ENCODE measurements around the gene HOXD3. TPM values are rescaled to one million over a fixed set of nuclear protein-coding genes. Genes with fewer than 3 reads are reported as not detected.

Gene HOXD3
- polyA plus RNA-seq, 1 of the 3 experiments (the other 2 are of a cell fraction), result 0.81 TPM

GRCh38 chr2:176124947-176125771, 31.9 kb upstream of the HOXD3 start:
- no peak for DNase-seq
- no peak for TF ChIP-seq TEAD4 (IDR thresholded peaks at IDR 0.05; ENCODE audit: borderline replicate concordance, insufficient read depth)
- no peak for TF ChIP-seq SIN3A (IDR thresholded peaks at IDR 0.05; ENCODE audit: borderline replicate concordance, low read depth, low read length)
- TF ChIP-seq MXI1 (IDR thresholded peaks at IDR 0.05; ENCODE audit: low read depth, low read length), result no peak
- no peaks in the 10 kb centered on the region for H3K9me2 ChIP-seq
- no peak overlapping the region for H3K9ac ChIP-seq
- POLR2A ChIA-PET, result interaction anchor here (0.6 to 4.1 kb wide), 2 partner anchors 513 to 831 kb away, joined by 3 to 19 read pairs; no protein-coding TSS in a partner anchor
- no peaks in the 10 kb centered on the region for H4K20me1 ChIP-seq (ENCODE audit: insufficient read depth)
- H2AFZ ChIP-seq (ENCODE audit: low read depth), result no peak overlapping the region
- WGBS (ENCODE audit: low lambda C conversion rate), result 94% methylated on average over 7 of the region's 9 CpGs
- peaks cover 3% of the 10 kb centered on the region for H3F3A ChIP-seq (replicated peaks; ENCODE audit: insufficient read depth)
- H3K79me2 ChIP-seq (ENCODE audit: insufficient read depth), result no peaks in the 10 kb centered on the region
- no peak overlapping the region for H3K4me3 ChIP-seq (ENCODE audit: low read depth in 2 of 2, low read length in 1 of 2)
- H3K36me3 ChIP-seq (replicated peaks in 1 of 2; ENCODE audit: control insufficient read depth in 1 of 2, insufficient read depth in 2 of 2, low read length in 1 of 2), result no peaks in the 10 kb centered on the region
- H3K4me2 ChIP-seq, result no peak overlapping the region
- peaks cover 4 to 21% of the 10 kb centered on the region in 2 experiments; a peak in 3 of 4 replicates for H3K4me1 ChIP-seq (ENCODE audit: control insufficient read depth in 1 of 2, insufficient read depth in 2 of 2, low read depth in 1 of 2, low read length in 1 of 2)
- CTCF ChIA-PET, result interaction anchor here (2.0 to 26.1 kb wide), 9 partner anchors 11 to 1036 kb away, joined by 5 to 1047 read pairs (median 83); partner anchors contain the start of gene HOXD10
- H3K27ac ChIP-seq (ENCODE audit: low read depth in 2 of 2, low read length in 1 of 2), result no peak overlapping the region
- no peaks in the 10 kb centered on the region for H3K9me3 ChIP-seq
- no peaks in the 10 kb centered on the region; the same call in 1 of the 2 replicates for H3K27me3 ChIP-seq (ENCODE audit: insufficient read depth)

- Histone ChIP-seq H3K9me2 (no peaks in the 10 kb centered on the region), H3K27ac (ENCODE audit: low read depth in 2 of 2, low read length in 1 of 2) (no peak overlapping the region), H3K27me3 (ENCODE audit: insufficient read depth) (no peaks in the 10 kb centered on the region; the same call in 1 of the 2 replicates), H3K4me3 (ENCODE audit: low read depth in 2 of 2, low read length in 1 of 2) (no peak overlapping the region), H3K9me3 (no peaks in the 10 kb centered on the region), H3K9ac (no peak overlapping the region), H4K20me1 (ENCODE audit: insufficient read depth) (no peaks in the 10 kb centered on the region), H3K4me2 (no peak overlapping the region), H3K79me2 (ENCODE audit: insufficient read depth) (no peaks in the 10 kb centered on the region), H2AFZ (ENCODE audit: low read depth) (no peak overlapping the region), H3K36me3 (replicated peaks in 1 of 2; ENCODE audit: control insufficient read depth in 1 of 2, insufficient read depth in 2 of 2, low read length in 1 of 2) (no peaks in the 10 kb centered on the region), H3K4me1 (ENCODE audit: control insufficient read depth in 1 of 2, insufficient read depth in 2 of 2, low read depth in 1 of 2, low read length in 1 of 2) (peaks cover 4 to 21% of the 10 kb centered on the region in 2 experiments; a peak in 3 of 4 replicates), H3F3A (replicated peaks; ENCODE audit: insufficient read depth) (peaks cover 5% of the 10 kb centered on the region)
- CTCF ChIA-PET, result interaction anchor here (1.7 to 26.1 kb wide), 10 partner anchors 12 to 1035 kb away, joined by 5 to 1047 read pairs (median 56); partner anchors contain the start of gene HOXD10
- TF ChIP-seq MEF2A (IDR thresholded peaks at IDR 0.05; ENCODE audit: borderline replicate concordance, low read depth) (no peak), SMC3 (IDR thresholded peaks at IDR 0.05; ENCODE audit: low read depth, low read length) (no peak), RXRA (IDR thresholded peaks at IDR 0.05; ENCODE audit: borderline replicate concordance, low read depth) (no peak), GATA2 (CRISPR knock-in tag; IDR thresholded peaks at IDR 0.05) (no peak), FOSL2 (IDR thresholded peaks at IDR 0.05; ENCODE audit: borderline replicate concordance, low read depth) (no peak), NRF1 (IDR thresholded peaks at IDR 0.05; ENCODE audit: low read depth, low read length) (no peak), EP300 (IDR thresholded peaks at IDR 0.05; ENCODE audit: borderline replicate concordance in 1 of 2, low read depth in 1 of 2, low read length in 1 of 2) (no peak), CTCF (IDR thresholded peaks at IDR 0.05) (no peak)
- WGBS (ENCODE audit: low lambda C conversion rate), result 94% methylated on average over 6 of the region's 6 CpGs
- no peak for DNase-seq
- POLR2A ChIA-PET, result interaction anchor here (0.6 kb wide), 1 partner anchor 830 kb away, joined by 3 read pairs; no protein-coding TSS in a partner anchor
Observed at GRCh38 chr2:176125772-176126054, 31.4 kb upstream of the HOXD3 start.
